ENCODE data around the gene ANKIB1. TPM values are rescaled to one million over a fixed set of nuclear protein-coding genes. Genes with fewer than 3 reads are reported as not detected.

ANKIB1 gene
- total RNA-seq, 1 donor from 2014 or later = 52.1 TPM

- Histone ChIP-seq H3F3A (ENCODE audit: low read depth) (no peaks in the 10 kb centered on the region), H3K27me3 (no peaks in the 10 kb centered on the region), H3K4me3 (no peak overlapping the region), H3K27ac (no peak overlapping the region), H3K4me1 (no peaks in the 10 kb centered on the region), H3K9ac (no peak overlapping the region), H3K79me2 (ENCODE audit: low read depth) (peaks cover 94% of the 10 kb centered on the region), H3K9me3 (ENCODE audit: low read depth) (peaks cover 6% of the 10 kb centered on the region), H3K36me3 (no peaks in the 10 kb centered on the region), H3K4me2 (no peak overlapping the region), H4K20me1 (ENCODE audit: low read depth) (no peaks in the 10 kb centered on the region), H2AFZ (replicated peaks) (no peak overlapping the region)
- Mint-ChIP-seq H3K4me3 (no peak overlapping the region), H3K27me3 (ENCODE audit: insufficient read depth, low read depth) (peaks cover 2% of the 10 kb centered on the region), H3K4me1 (no peaks in the 10 kb centered on the region), H3K27ac (no peak overlapping the region), H3K36me3 (peaks cover 13% of the 10 kb centered on the region), H3K9me3 (peaks cover 18% of the 10 kb centered on the region)
- TF ChIP-seq EZH2phosphoT487 (IDR thresholded peaks at IDR 0.05) (no peak), CTCF (IDR thresholded peaks at IDR 0.05) (no peak)
- DNase-seq (ENCODE audit: low spot score) = no peak
Observed at GRCh38 chr7:92260248-92260781, 14.5 kb downstream of the ANKIB1 start.

GRCh38 chr7:92266415-92267241, 20.9 kb downstream of the ANKIB1 start:
- Histone ChIP-seq H4K20me1 (ENCODE audit: low read depth) (peaks cover 18% of the 10 kb centered on the region), H3K9ac (no peak overlapping the region), H3K36me3 (no peaks in the 10 kb centered on the region), H3K27ac (no peak overlapping the region), H3F3A (ENCODE audit: low read depth) (no peaks in the 10 kb centered on the region), H3K9me3 (ENCODE audit: low read depth) (peaks cover 6% of the 10 kb centered on the region), H2AFZ (replicated peaks) (no peak overlapping the region), H3K4me3 (no peak overlapping the region), H3K4me2 (no peak overlapping the region), H3K4me1 (no peaks in the 10 kb centered on the region), H3K27me3 (no peaks in the 10 kb centered on the region), H3K79me2 (ENCODE audit: low read depth) (peaks cover 92% of the 10 kb centered on the region)
- H3K27me3 Mint-ChIP-seq (ENCODE audit: insufficient read depth, low read depth) = no peaks in the 10 kb centered on the region
- TF ChIP-seq CTCF (IDR thresholded peaks at IDR 0.05) (no peak), EZH2phosphoT487 (IDR thresholded peaks at IDR 0.05) (no peak), EZH2 (IDR thresholded peaks at IDR 0.05) (no peak)
- peaks cover 10% of the 10 kb centered on the region for H3K9me3 Mint-ChIP-seq
- no peaks in the 10 kb centered on the region for H3K4me1 Mint-ChIP-seq
- no peak overlapping the region for H3K27ac Mint-ChIP-seq
- no peak overlapping the region for H3K4me3 Mint-ChIP-seq
- no peak for DNase-seq (ENCODE audit: low spot score)
- peaks cover 8% of the 10 kb centered on the region for H3K36me3 Mint-ChIP-seq

- no peaks in the 10 kb centered on the region for H3K27me3 Mint-ChIP-seq (ENCODE audit: insufficient read depth, low read depth)
- H4K20me1 ChIP-seq (ENCODE audit: low read depth) = peaks cover 25% of the 10 kb centered on the region
Observed at GRCh38 chr7:92268921-92269320, 23.1 kb downstream of the ANKIB1 start.

More at GRCh38 chr7:92268921-92269320, 23.1 kb downstream of the ANKIB1 start:
- Histone ChIP-seq H2AFZ (replicated peaks) (no peak overlapping the region), H3K4me3 (no peak overlapping the region), H3F3A (ENCODE audit: low read depth) (no peaks in the 10 kb centered on the region), H3K4me2 (no peak overlapping the region), H3K9me3 (ENCODE audit: low read depth) (peaks cover 2% of the 10 kb centered on the region), H3K27ac (no peak overlapping the region), H3K9ac (no peak overlapping the region), H3K79me2 (ENCODE audit: low read depth) (peaks cover 95% of the 10 kb centered on the region), H3K27me3 (no peaks in the 10 kb centered on the region), H3K36me3 (no peaks in the 10 kb centered on the region), H3K4me1 (no peaks in the 10 kb centered on the region)
- H3K4me1 Mint-ChIP-seq = no peaks in the 10 kb centered on the region
- no peak for DNase-seq (ENCODE audit: low spot score)
- H3K27ac Mint-ChIP-seq = no peak overlapping the region
- H3K9me3 Mint-ChIP-seq = peaks cover 5% of the 10 kb centered on the region
- H3K4me3 Mint-ChIP-seq = no peak overlapping the region
- H3K36me3 Mint-ChIP-seq = peaks cover 6% of the 10 kb centered on the region
- no peak for TF ChIP-seq CTCF (IDR thresholded peaks at IDR 0.05)
- no peak for TF ChIP-seq EZH2phosphoT487 (IDR thresholded peaks at IDR 0.05)
- no peak for TF ChIP-seq EZH2 (IDR thresholded peaks at IDR 0.05)

All from neural progenitor cell (in vitro differentiated cells).